Gastroesophageal sphincter (tissue), 3 donors: ENCODE measurements around the gene MKNK2.
A peak's percentile ranks its signal among the peaks of the same experiment; 100 is the strongest.

Experiments used
- CTCF ChIP-seq, 4 experiments: fragments of 200-600 bp in 2 of 4; fragments of 450-650 bp in 2 of 4; sonication (generic) in 1 of 4; IDR thresholded peaks; one replicate each; pipeline ENCODE4 v1.5.1; 2017 to 2019; ENCODE audit warnings: antibody characterized with exemption in 4 of 4, mild to moderate bottlenecking in 2 of 4, moderate library complexity in 2 of 4
- EP300 ChIP-seq: sonication (generic); formaldehyde crosslinking; IDR thresholded peaks from one replicate; pipeline ENCODE4 v1.6.1; 2017; ENCODE audit warnings: antibody characterized with exemption, mild to moderate bottlenecking
- POLR2AphosphoS5 ChIP-seq: sonication (generic); formaldehyde crosslinking; IDR thresholded peaks from one replicate; pipeline ENCODE4 v1.6.1; 2017; ENCODE audit warnings: antibody characterized with exemption

DNA sequence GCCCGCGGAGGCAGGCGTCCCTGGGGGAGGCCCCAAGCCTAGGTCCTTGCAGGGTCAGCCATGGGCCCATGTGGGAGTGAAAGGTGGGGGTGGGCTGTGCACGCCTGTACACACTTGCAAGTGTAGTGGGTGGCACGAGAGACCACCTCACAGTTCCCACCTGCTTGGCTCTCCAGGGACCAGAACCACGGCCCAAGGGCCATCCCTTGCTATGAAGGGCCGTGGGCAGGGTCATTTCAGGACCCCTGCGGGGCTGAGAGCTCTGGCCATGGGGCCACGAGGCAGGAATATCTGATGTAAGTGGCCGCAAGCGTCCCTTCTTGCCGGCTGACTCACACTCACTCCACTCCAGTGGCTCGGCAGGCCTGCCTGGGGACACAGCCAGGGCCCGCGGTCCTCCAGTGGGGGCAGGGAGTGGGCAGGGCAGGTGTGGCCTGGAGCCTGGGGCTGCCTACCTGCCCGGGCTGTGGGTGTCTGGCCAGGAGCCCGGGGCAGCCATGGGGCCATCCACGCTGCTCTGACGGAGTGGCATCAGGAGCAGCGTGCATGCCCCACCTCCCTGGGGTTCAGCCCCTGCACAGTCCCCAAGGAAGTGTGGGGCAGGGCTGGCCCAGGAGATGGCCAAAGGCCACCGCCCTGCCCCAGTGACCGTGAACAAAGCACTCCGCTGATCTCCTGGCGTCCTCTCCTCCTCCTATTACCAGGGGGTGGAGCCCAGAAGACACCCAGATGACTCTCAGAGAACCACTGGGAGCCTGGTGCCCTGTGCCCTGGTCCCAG, 8.6 kb upstream of the MKNK2 start:
- TF ChIP-seq CTCF (IDR thresholded peaks at IDR 0.05) (no peak), EP300 (no peak), POLR2AphosphoS5 (peak; percentile 52)
